ENCODE results near the gene FSD1.
"Not testable (repeated sequence)": the region's sequence is repeated elsewhere in the genome, so short reads cannot be mapped to it uniquely, and the experiment has no call there.

DNA sequence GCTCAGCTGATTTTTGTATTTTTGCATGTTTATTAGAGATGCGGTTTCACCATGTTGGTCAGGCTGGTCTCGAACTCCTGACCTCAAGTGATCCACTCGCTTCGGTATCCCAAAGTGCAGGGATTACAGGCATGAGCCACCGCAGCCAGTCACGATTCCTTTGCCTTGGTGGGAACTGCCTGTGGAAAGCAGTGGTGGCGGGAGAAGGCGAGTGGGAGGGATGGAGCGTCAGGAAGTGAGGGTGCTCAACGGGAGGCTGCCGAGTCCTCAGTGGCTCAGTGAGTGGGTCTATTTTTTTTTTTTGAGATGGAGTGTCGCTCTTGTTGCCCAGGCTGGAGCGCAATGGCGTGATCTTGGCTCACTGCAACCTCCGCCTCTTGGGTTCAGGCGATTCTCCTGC, 44.8 kb downstream of the FSD1 start:
- TF ChIP-seq POLR2AphosphoS5 (IDR thresholded peaks at IDR 0.05), result not testable (repeated sequence)
- TF ChIP-seq, protein P1, sequence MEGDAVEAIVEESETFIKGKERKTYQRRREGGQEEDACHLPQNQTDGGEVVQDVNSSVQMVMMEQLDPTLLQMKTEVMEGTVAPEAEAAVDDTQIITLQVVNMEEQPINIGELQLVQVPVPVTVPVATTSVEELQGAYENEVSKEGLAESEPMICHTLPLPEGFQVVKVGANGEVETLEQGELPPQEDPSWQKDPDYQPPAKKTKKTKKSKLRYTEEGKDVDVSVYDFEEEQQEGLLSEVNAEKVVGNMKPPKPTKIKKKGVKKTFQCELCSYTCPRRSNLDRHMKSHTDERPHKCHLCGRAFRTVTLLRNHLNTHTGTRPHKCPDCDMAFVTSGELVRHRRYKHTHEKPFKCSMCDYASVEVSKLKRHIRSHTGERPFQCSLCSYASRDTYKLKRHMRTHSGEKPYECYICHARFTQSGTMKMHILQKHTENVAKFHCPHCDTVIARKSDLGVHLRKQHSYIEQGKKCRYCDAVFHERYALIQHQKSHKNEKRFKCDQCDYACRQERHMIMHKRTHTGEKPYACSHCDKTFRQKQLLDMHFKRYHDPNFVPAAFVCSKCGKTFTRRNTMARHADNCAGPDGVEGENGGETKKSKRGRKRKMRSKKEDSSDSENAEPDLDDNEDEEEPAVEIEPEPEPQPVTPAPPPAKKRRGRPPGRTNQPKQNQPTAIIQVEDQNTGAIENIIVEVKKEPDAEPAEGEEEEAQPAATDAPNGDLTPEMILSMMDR (IDR thresholded peaks at IDR 0.05), result not testable (repeated sequence)
